Stimulated activated CD8-positive, alpha-beta memory T cell treated with anti-CD3 and anti-CD28 coated beads, Interleukin-15, amount 100 ng/mL, for 24 hours (primary cell): ENCODE data around the gene TTC32.

Source experiments
- DNase-seq: peaks from one replicate; pipeline ENCODE4 v3.0.0-alpha.2; 2020; ENCODE audit warnings: low read depth

The TTC32 gene

GRCh38 chr2:19850056-19851050, 51.4 kb downstream of the TTC32 start:
- no peak for DNase-seq

- no peak for DNase-seq
Observed at GRCh38 chr2:19848952-19849351, 52.8 kb downstream of the TTC32 start.

GRCh38 chr2:19848029-19848750, 53.6 kb downstream of the TTC32 start:
- DNase-seq = no peak

DNA sequence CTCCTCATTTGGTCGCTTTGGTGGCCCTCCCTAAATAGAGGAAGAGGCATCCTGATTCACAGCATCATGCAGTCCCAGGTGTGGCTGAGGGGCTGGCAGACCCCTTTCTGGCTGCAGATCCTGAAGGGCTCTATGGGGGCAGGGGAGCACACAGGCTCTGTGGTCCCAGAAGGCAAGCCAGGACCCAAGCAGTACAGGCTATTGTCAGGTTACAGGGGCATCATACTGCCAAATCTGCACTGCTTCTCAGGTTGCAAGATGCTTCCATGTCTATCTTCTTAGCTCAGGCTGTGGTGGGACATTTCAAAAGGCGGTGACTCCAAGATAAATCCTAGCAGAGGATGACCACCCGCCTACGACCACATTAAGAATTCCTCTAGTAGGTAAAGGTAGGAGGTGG, 54.3 kb downstream of the TTC32 start:
- no peak for DNase-seq
